Suprapubic skin (tissue), 4 donors: ENCODE results near the gene CEBPE.

ENCODE experiments used
- CTCF ChIP-seq, 2 donors: fragments of 200-600 bp in 1 of 2; fragments of 450-650 bp in 1 of 2; sonication (generic) in 1 of 2; IDR thresholded peaks; one replicate each; pipeline ENCODE4 v1.5.1; 2016 to 2019; ENCODE audit warnings: antibody characterized with exemption in 2 of 2, mild to moderate bottlenecking in 1 of 2, moderate library complexity in 1 of 2
- EP300 ChIP-seq: sonication (generic); formaldehyde crosslinking; IDR thresholded peaks from one replicate; pipeline ENCODE4 v1.6.1; 2017; ENCODE audit warnings: antibody characterized with exemption
- POLR2A ChIP-seq, 2 donors: fragments of 450-650 bp; IDR thresholded peaks; one replicate each; pipeline ENCODE4 v1.6.1; 2017; ENCODE audit warnings: antibody characterized with exemption in 2 of 2, mild to moderate bottlenecking in 2 of 2, moderate library complexity in 2 of 2
- POLR2AphosphoS5 ChIP-seq, 3 donors: sonication (generic); formaldehyde crosslinking; IDR thresholded peaks; one replicate each; pipeline ENCODE4 v1.6.1; 2017; ENCODE audit warnings: antibody characterized with exemption in 3 of 3

GRCh38 chr14:23139874-23140273 lies 20.8 kb upstream of the CEBPE start:
- TF ChIP-seq CTCF (IDR thresholded peaks at IDR 0.05) = no peak
- TF ChIP-seq EP300 = no peak
- TF ChIP-seq POLR2A (IDR thresholded peaks at IDR 0.05) = no peak
- no peak for TF ChIP-seq POLR2AphosphoS5 (IDR thresholded peaks at IDR 0.05)
